Body of pancreas (tissue), 4 donors: ENCODE measurements around the gene ATP6V0A1. TPM values are rescaled to one million over a fixed set of nuclear protein-coding genes. Genes with fewer than 3 reads are reported as not detected.

Source experiments
- ATAC-seq: fragments of 150-250 bp; one replicate; pipeline ENCODE4 v1.9.1; 2016
- DNase-seq, 4 donors: peaks; one replicate each; pipeline ENCODE4 v3.0.0-alpha.2; 2019
- H3K27ac ChIP-seq, 4 donors: fragments of 200-600 bp; sonication (generic); 1 replicate in 3 of 4; 2 replicates in 1 of 4; pipeline versions ENCODE4 v1.5.1 to v1.6.1; 2016 to 2019; ENCODE audit warnings: mild to moderate bottlenecking in 1 of 4, mixed read lengths in 1 of 4, moderate library complexity in 1 of 4
- H3K27me3 ChIP-seq, 2 donors: fragments of 200-600 bp; sonication (generic); one replicate each; pipeline ENCODE4 v1.6.0; 2016; ENCODE audit warnings: mild to moderate bottlenecking in 1 of 2
- H3K36me3 ChIP-seq, 2 donors: fragments of 200-600 bp; sonication (generic); replicated peaks in 1 of 2; 2 replicates each; pipeline ENCODE4 v1.5.1; 2016; ENCODE audit warnings: low read depth in 2 of 2; ENCODE audit not compliant: insufficient read depth in 1 of 2
- H3K4me1 ChIP-seq: fragments of 200-600 bp; sonication (generic); one replicate; pipeline ENCODE4 v1.6.0; 2016
- H3K4me3 ChIP-seq, 2 donors: fragments of 200-600 bp; sonication (generic); 1 replicate in 1 of 2; 2 replicates in 1 of 2; pipeline ENCODE4 v1.5.1; 2016 to 2019
- H3K9me3 ChIP-seq, 3 donors: fragments of 200-600 bp; sonication (generic); 1 replicate in 2 of 3; 2 replicates in 1 of 3; pipeline ENCODE4 v1.5.1; 2016
- CTCF ChIP-seq, 7 experiments: fragments of 450-650 bp in 4 of 7; fragments of 200-600 bp in 3 of 7; sonication (generic) in 3 of 7; IDR thresholded peaks; one replicate each; pipeline ENCODE4 v1.5.1; 2016 to 2019; ENCODE audit warnings: antibody characterized with exemption in 7 of 7
- POLR2A ChIP-seq, 3 donors: fragments of 450-650 bp; IDR thresholded peaks; one replicate each; pipeline ENCODE4 v1.6.1; 2016; ENCODE audit warnings: antibody characterized with exemption in 3 of 3, mild to moderate bottlenecking in 2 of 3
- WGBS, 2 donors: methylation state at CpG; one replicate each; pipeline ENCODE4 v1.1.5; 2017; 5-methylcytosine and 5-hydroxymethylcytosine counted together
- intact Hi-C: fragments of 100-400 bp; cut with DNase I; formaldehyde crosslinking; loops from one replicate; pipeline ENCODE4 v1.15.1; 2023
- total RNA-seq, 2 donors: library from RNA; depleted of rRNA; stranded (reverse); fragments of >200 nt; gene quantifications; one replicate each; pipeline ENCODE4 v1.1.0, GENCODE V29; 2016

The ATP6V0A1 gene
- total RNA-seq = 10 to 100 TPM; 35.5 to 71.5 TPM

- ATAC-seq = peak; percentile 97
- Histone ChIP-seq H3K36me3 (peaks cover 0 to 4% of the 10 kb centered on the region in 2 donors), H3K27me3 (no peaks in the 10 kb centered on the region), H3K27ac (peak within 1 kb of the TSS; percentile 67 to 93 (median 84)), H3K4me3 (peak within 1 kb of the TSS; percentile 9 to 65), H3K4me1 (peaks cover 32% of the 10 kb centered on the region), H3K9me3 (no peaks in the 10 kb centered on the region)
- DNase-seq = peak; percentile 94 to 97 (median 94)
- intact Hi-C loops = no loop called here
- TF ChIP-seq POLR2A (IDR thresholded peaks at IDR 0.05) (peak; percentile 54 to 79 (median 77)), CTCF (IDR thresholded peaks at IDR 0.05) (peak in 1 of 7 experiments; percentile 7)
- WGBS, 2 donors = 1% methylated on average over 26 to 42 of the region's 45 CpGs
Observed at GRCh38 chr17:42458497-42459255, at the start of gene ATP6V0A1. TSS of gene ATP6V0A1 (plus strand) at chr17:42458878. CDS start at chr17:42460895, 2,017 bp downstream.

DNA sequence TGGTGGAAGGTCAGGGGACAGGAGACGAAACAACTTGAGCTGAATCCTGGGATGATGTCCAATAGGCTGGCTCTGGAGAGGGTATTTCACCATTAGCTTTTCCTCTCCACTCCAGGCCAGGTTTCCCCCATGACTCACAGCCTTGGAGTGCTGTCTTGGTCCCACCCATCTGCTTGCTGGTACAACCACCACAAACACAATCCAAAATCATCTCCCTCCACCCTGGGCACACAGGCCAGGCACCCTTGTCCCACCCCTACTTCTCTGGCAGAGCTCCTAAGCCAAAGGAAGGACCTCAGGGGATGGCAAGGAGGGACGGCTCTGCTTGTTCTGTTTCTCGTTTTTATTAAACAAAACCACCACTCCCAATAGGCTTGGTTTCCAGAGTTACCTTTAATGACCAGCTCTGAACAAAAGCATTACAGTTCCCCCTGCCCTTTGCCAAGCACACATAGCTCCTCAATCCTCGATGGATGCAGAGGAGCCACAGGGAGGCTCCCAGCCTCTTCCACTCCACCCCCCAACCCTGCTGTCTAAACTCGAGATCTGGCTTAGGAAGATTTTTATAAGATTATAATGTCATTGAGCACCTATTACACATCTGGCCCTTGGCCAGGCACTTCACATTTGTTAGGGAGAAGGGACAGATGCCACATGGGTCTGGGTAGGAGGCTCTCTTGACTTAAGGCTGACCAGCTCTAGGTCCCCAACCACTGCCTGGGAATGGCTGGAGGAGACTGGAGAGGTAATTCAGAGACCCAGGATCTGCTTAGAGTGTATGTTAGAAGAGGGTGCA is 49.0 kb upstream of the ATP6V0A1 start:
- ATAC-seq (peak; percentile 15), DNase-seq (peak in 3 of 4 donors; percentile 36 to 48 (median 40))
- no peaks in the 10 kb centered on the region for H3K27me3 ChIP-seq
- H3K4me1 ChIP-seq = peaks cover 22% of the 10 kb centered on the region
- WGBS, 2 donors = 48 to 65% methylated on average over 4 to 5 of the region's 5 CpGs
- no peaks in the 10 kb centered on the region for H3K9me3 ChIP-seq
- peak overlapping the region in 3 of 4 donors; percentile 19 to 55 (median 21) for H3K27ac ChIP-seq
- no peak for TF ChIP-seq CTCF (IDR thresholded peaks at IDR 0.05)
- no peak for TF ChIP-seq POLR2A (IDR thresholded peaks at IDR 0.05)
- intact Hi-C loops = loop anchor here (5.0 kb wide), 1 partner anchor 87 kb away; no protein-coding TSS in a partner anchor
- no peak overlapping the region for H3K4me3 ChIP-seq
- H3K36me3 ChIP-seq = no peaks in the 10 kb centered on the region

DNA sequence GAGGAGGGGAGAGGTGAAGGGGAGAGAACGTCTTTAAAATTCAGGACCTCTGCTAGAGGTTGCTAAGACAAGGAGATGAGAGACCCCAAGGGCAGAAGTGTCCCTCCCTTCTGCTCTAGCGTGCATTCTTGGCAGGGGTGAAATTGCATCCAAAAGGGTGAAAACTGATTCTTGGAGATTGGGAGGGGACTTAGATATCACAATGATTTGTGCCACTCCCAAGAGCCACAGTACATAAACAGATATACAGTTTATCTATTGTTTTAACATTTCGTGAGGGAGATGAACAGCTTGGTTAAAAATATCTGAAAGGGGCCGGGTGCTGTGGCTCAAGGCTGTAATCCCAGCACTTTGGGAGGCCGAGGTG is 48.4 kb upstream of the ATP6V0A1 start:
- ATAC-seq = no peak
- Histone ChIP-seq H3K4me1 (peaks cover 22% of the 10 kb centered on the region), H3K27me3 (no peaks in the 10 kb centered on the region), H3K36me3 (no peaks in the 10 kb centered on the region), H3K4me3 (no peak overlapping the region), H3K27ac (peak overlapping the region in 1 of 4 donors; percentile 21), H3K9me3 (no peaks in the 10 kb centered on the region)
- TF ChIP-seq POLR2A (IDR thresholded peaks at IDR 0.05) (no peak), CTCF (IDR thresholded peaks at IDR 0.05) (no peak)
- no peak for DNase-seq
- intact Hi-C loops = no loop called here
- 69 to 73% methylated on average over 5 of the region's 5 CpGs for WGBS, 2 donors

- Histone ChIP-seq H3K9me3 (no peaks in the 10 kb centered on the region), H3K27ac (no peak overlapping the region), H3K27me3 (no peaks in the 10 kb centered on the region), H3K4me1 (peaks cover 15% of the 10 kb centered on the region), H3K4me3 (no peak overlapping the region), H3K36me3 (no peaks in the 10 kb centered on the region)
- ATAC-seq (no peak), DNase-seq (no peak)
- TF ChIP-seq CTCF (IDR thresholded peaks at IDR 0.05) (no peak), POLR2A (IDR thresholded peaks at IDR 0.05) (no peak)
- intact Hi-C loops = no loop called here
- WGBS, 2 donors = 76 to 85% methylated on average over 4 of the region's 4 CpGs
Observed at GRCh38 chr17:42411361-42411760, 47.3 kb upstream of the ATP6V0A1 start.
